Pancreas (tissue), 10 donors: ENCODE data around the gene ADAMTS14. TPM values are rescaled to one million over a fixed set of nuclear protein-coding genes. Genes with fewer than 3 reads are reported as not detected.

ENCODE experiments used
- ATAC-seq, 4 donors: fragments of 200-7000 bp; cut with Tn5 transposase; one replicate each; pipeline versions ENCODE4 v1.8.0 to v1.9.1; 2020; ENCODE audit warnings: mild to moderate bottlenecking in 4 of 4, moderate library complexity in 4 of 4
- DNase-seq, 6 donors: peaks; one replicate each; pipeline ENCODE4 v3.0.0-alpha.2; 2020
- FAIRE-seq: peaks from 2 replicates; lab custom pipeline; 2012; peaks lifted over from hg19 to GRCh38; lab: Jason Lieb, UNC
- H3K27ac ChIP-seq, 4 donors: fragments of 200-600 bp; sonication (generic); 1 replicate in 3 of 4; 2 replicates in 1 of 4; pipeline versions ENCODE4 v1.5.0 to v1.8.0; 2020
- H3K27me3 ChIP-seq, 4 donors: fragments of 200-600 bp; one replicate each; pipeline ENCODE4 v1.8.0; 2021
- H3K36me3 ChIP-seq, 3 donors: fragments of 200-600 bp; sonication (generic) in 1 of 3; one replicate each; pipeline versions ENCODE4 v1.5.0 to v1.8.0; 2020 to 2021
- H3K4me1 ChIP-seq, 3 donors: fragments of 200-600 bp; one replicate each; pipeline ENCODE4 v1.8.0; 2021
- H3K4me3 ChIP-seq, 4 donors: fragments of 200-600 bp; sonication (generic) in 2 of 4; one replicate each; pipeline versions ENCODE4 v1.5.0 to v1.8.0; 2020 to 2021
- H3K9me3 ChIP-seq, 4 donors: fragments of 200-600 bp; one replicate each; pipeline ENCODE4 v1.8.0; 2021
- CTCF ChIP-seq, 4 donors: fragments of 200-600 bp; sonication (generic) in 3 of 4; IDR thresholded peaks; one replicate each; pipeline versions ENCODE4 v1.5.0 to v1.8.0; 2021; ENCODE audit warnings: antibody characterized with exemption in 4 of 4
- WGBS, 2 donors: extraction: QIAGEN DNeasy Blood & Tissue Kit; methylation state at CpG; one replicate each; pipeline ENCODE4 v1.1.7; 2013; 5-methylcytosine and 5-hydroxymethylcytosine counted together
- intact Hi-C, 3 donors: fragments of 100-400 bp; cut with DNase I; formaldehyde crosslinking; loops; one replicate each; pipeline versions ENCODE4 v1.11.1 to v1.14.2; 2022
- polyA plus RNA-seq, 2 donors: library from polyadenylated mRNA; stranded (reverse); fragments of 200-250 nt; gene quantifications; one replicate each; pipeline ENCODE4 v1.2.3, GENCODE V29; 2013
- total RNA-seq, 6 donors: library from RNA; stranded (reverse); fragmentation: NEBNext Ultra II Directional in 4 of 6; extraction: Animal tissue kit (Norgen Biotek cat#: 25700) in 4 of 6; gene quantifications; one replicate each; pipeline versions ENCODE4 v1.2.1 to v1.2.4, GENCODE V29; 2021 to 2023
- donor health status: healthy with polysubstance abuse.
- donor health status: DM: no; HTN: no; CAD: no; lungs with moderate emphysema.
- donor health status: DM: no; HTN: no; CAD: no.
- donor health status: control.
- donor health status: control.
- donor health status: Bipolar disorder and iron deficiency.
- donor health status: DM: yes; HTN: yes; CAD: no.
- donor health status: DM: no; HTN: no; CAD: no.
- donor health status: DM: no; HTN: no; CAD: no.
- donor health status: DM: yes; HTN: yes; CAD: no.

The ADAMTS14 gene
- total and polyA plus RNA-seq, 8 donors = 0.06 to 2.2 (median 0.23) TPM; not detected in 2

GRCh38 chr10:70745555-70745954, 73.2 kb downstream of the ADAMTS14 start:
- intact Hi-C loops = loop anchor here in 1 of 3 donors (5.0 kb wide), 1 partner anchor 278 kb away; no protein-coding TSS in a partner anchor
- Histone ChIP-seq H3K27ac (no peak overlapping the region), H3K4me1 (no peaks in the 10 kb centered on the region), H3K9me3 (no peaks in the 10 kb centered on the region), H3K4me3 (no peak overlapping the region), H3K27me3 (no peaks in the 10 kb centered on the region), H3K36me3 (no peaks in the 10 kb centered on the region)
- 77 to 88% methylated on average over 2 of the region's 2 CpGs for WGBS, 2 donors
- TF ChIP-seq CTCF (IDR thresholded peaks at IDR 0.05) = no peak
- peak in 1 of 6 donors; percentile 11 for DNase-seq
- no peak for FAIRE-seq
- no peak for ATAC-seq

GRCh38 chr10:70747192-70747965, 75.1 kb downstream of the ADAMTS14 start:
- intact Hi-C loops = loop anchor here in 1 of 3 donors (5.0 kb wide), 1 partner anchor 280 kb away; no protein-coding TSS in a partner anchor
- 72 to 78% methylated on average over 15 of the region's 15 CpGs for WGBS, 2 donors
- Histone ChIP-seq H3K36me3 (no peaks in the 10 kb centered on the region), H3K27ac (no peak overlapping the region), H3K27me3 (no peaks in the 10 kb centered on the region), H3K4me1 (no peaks in the 10 kb centered on the region), H3K4me3 (no peak overlapping the region), H3K9me3 (no peaks in the 10 kb centered on the region)
- no peak for TF ChIP-seq CTCF (IDR thresholded peaks at IDR 0.05)
- ATAC-seq (no peak), FAIRE-seq (no peak), DNase-seq (peak in 2 of 6 donors; percentile 16 to 35)

- WGBS, 2 donors = 84 to 92% methylated on average over 3 of the region's 3 CpGs
- H3K4me3 ChIP-seq = no peak overlapping the region
- H3K9me3 ChIP-seq = no peaks in the 10 kb centered on the region
- H3K27me3 ChIP-seq = no peaks in the 10 kb centered on the region
- DNase-seq = peak in 2 of 6 donors; percentile 23 to 32
- H3K27ac ChIP-seq = no peak overlapping the region
- no peaks in the 10 kb centered on the region for H3K4me1 ChIP-seq
- FAIRE-seq = no peak
- no peaks in the 10 kb centered on the region for H3K36me3 ChIP-seq
- TF ChIP-seq CTCF (IDR thresholded peaks at IDR 0.05) = no peak
- intact Hi-C loops = loop anchor here in 1 of 3 donors (5.0 kb wide), 1 partner anchor 281 kb away; no protein-coding TSS in a partner anchor
- ATAC-seq = no peak
Measured at GRCh38 chr10:70748305-70748704, 76.0 kb downstream of the ADAMTS14 start.

- DNase-seq (peak in 2 of 6 donors; percentile 13 to 25), ATAC-seq (no peak), FAIRE-seq (no peak)
- no peaks in the 10 kb centered on the region for H3K4me1 ChIP-seq
- no peak for TF ChIP-seq CTCF (IDR thresholded peaks at IDR 0.05)
- no peaks in the 10 kb centered on the region for H3K27me3 ChIP-seq
- no peaks in the 10 kb centered on the region for H3K36me3 ChIP-seq
- WGBS, 2 donors = 89% methylated on average over 10 of the region's 10 CpGs
- intact Hi-C loops = loop anchor here in 1 of 3 donors (5.0 kb wide), 1 partner anchor 282 kb away; no protein-coding TSS in a partner anchor
- H3K9me3 ChIP-seq = no peaks in the 10 kb centered on the region
- no peak overlapping the region for H3K27ac ChIP-seq
- H3K4me3 ChIP-seq = no peak overlapping the region
Measured at GRCh38 chr10:70748801-70749573, 76.7 kb downstream of the ADAMTS14 start.
